ENCODE data around the gene LYSMD4. TPM values are rescaled to one million over a fixed set of nuclear protein-coding genes. Genes with fewer than 3 reads are reported as not detected.

Gene LYSMD4
- total RNA-seq, 4 donors from 2014 or later = 18.3 to 34.8 (median 32.2) TPM

GRCh38 chr15:99682455-99682854, 50.8 kb downstream of the LYSMD4 start:
- DNase-seq (ENCODE audit: low spot score in 2 of 2) = no peak
- intact Hi-C loops (cut with DNase I; ENCODE audit: low total_unique reads) = no loop called here
- 24 to 27% methylated on average over 1 of the region's 1 CpG for WGBS, 2 donors
- no peak overlapping the region for H3K4me3 ChIP-seq (ENCODE audit: low read depth, poor library complexity, severe bottlenecking)
- TF ChIP-seq CTCF (IDR thresholded peaks at IDR 0.05) (no peak), POLR2A (IDR thresholded peaks at IDR 0.05) (no peak)

- intact Hi-C loops (cut with DNase I; ENCODE audit: low total_unique reads) = no loop called here
- 74 to 76% methylated on average over 1 of the region's 1 CpG for WGBS, 2 donors
- TF ChIP-seq CTCF (IDR thresholded peaks at IDR 0.05) (no peak), POLR2A (IDR thresholded peaks at IDR 0.05) (no peak)
- no peak for DNase-seq (ENCODE audit: low spot score in 2 of 2)
- no peak overlapping the region for H3K4me3 ChIP-seq (ENCODE audit: low read depth, poor library complexity, severe bottlenecking)
Observed at GRCh38 chr15:99681990-99682389, 51.2 kb downstream of the LYSMD4 start.

GRCh38 chr15:99680276-99680675, 53.0 kb downstream of the LYSMD4 start:
- intact Hi-C loops (cut with DNase I; ENCODE audit: low total_unique reads) = no loop called here
- TF ChIP-seq POLR2A (IDR thresholded peaks at IDR 0.05) = no peak
- TF ChIP-seq CTCF (IDR thresholded peaks at IDR 0.05) = no peak
- DNase-seq (ENCODE audit: low spot score in 2 of 2) = no peak
- no peak overlapping the region for H3K4me3 ChIP-seq (ENCODE audit: low read depth, poor library complexity, severe bottlenecking)

GRCh38 chr15:99677540-99678134, 55.6 kb downstream of the LYSMD4 start:
- no peak overlapping the region for H3K4me3 ChIP-seq (ENCODE audit: low read depth, poor library complexity, severe bottlenecking)
- no peak for DNase-seq (ENCODE audit: low spot score in 2 of 2)
- WGBS, 2 donors = 77 to 78% methylated on average over 4 of the region's 4 CpGs
- TF ChIP-seq CTCF (IDR thresholded peaks at IDR 0.05) (no peak), POLR2A (IDR thresholded peaks at IDR 0.05) (no peak)
- intact Hi-C loops (cut with DNase I; ENCODE audit: low total_unique reads) = no loop called here

Other genes starting within 250 kb of the LYSMD4 start
- gene MEF2A, start 167.5 kb downstream of the LYSMD4 start, total RNA-seq = 100 to 1,000 TPM in 2 of 4 donors, 10 to 100 TPM in 2; 71.9 to 126 (median 103) TPM